HG02884 (cell line): ENCODE data around the gene HMSD.

Source experiments
- ATAC-seq: cut with Tn5 transposase; IDR thresholded peaks from one replicate; pipeline ENCODE4 v1.9.1; 2021; ENCODE audit warnings: mild to moderate bottlenecking, moderate library complexity; ENCODE audit not compliant: unreplicated experiment

HMSD gene

GRCh38 chr18:63986885-63987284 lies 37.8 kb downstream of the HMSD start:
- ATAC-seq = no peak

GRCh38 chr18:63987743-63988142 lies 38.6 kb downstream of the HMSD start:
- no peak for ATAC-seq

GRCh38 chr18:63992751-63993150 lies 43.6 kb downstream of the HMSD start:
- ATAC-seq = no peak

GRCh38 chr18:63994783-63995399 lies 45.8 kb downstream of the HMSD start:
- peak; percentile 59 for ATAC-seq

GRCh38 chr18:63997041-63997440 lies 47.9 kb downstream of the HMSD start:
- no peak for ATAC-seq

- ATAC-seq = no peak
Observed at GRCh38 chr18:63997606-63998005, 48.5 kb downstream of the HMSD start.

- no peak for ATAC-seq
Observed at GRCh38 chr18:63999871-64000270, 50.8 kb downstream of the HMSD start.

- no peak for ATAC-seq
Observed at GRCh38 chr18:64002581-64002980, 53.5 kb downstream of the HMSD start.

GRCh38 chr18:64009305-64009704 lies 60.2 kb downstream of the HMSD start:
- no peak for ATAC-seq
